SK-N-SH treated with all-trans-retinoic acid at 6 μM for 48 hours (cell line): ENCODE measurements around the gene TTC39A.

Experiments
- ARNTL ChIP-seq: fragments of 450-650 bp; formaldehyde crosslinking; IDR thresholded peaks from 2 replicates; pipeline ENCODE4 v1.5.0; 2020; ENCODE audit warnings: low read depth, mild to moderate bottlenecking, moderate library complexity, borderline replicate concordance
- CREB5 ChIP-seq: fragments of 250-450 bp; sonication (Bioruptor Pico); IDR thresholded peaks from 2 replicates; pipeline ENCODE4 v1.5.1; 2020; ENCODE audit warnings: low read depth, mild to moderate bottlenecking, moderate library complexity
- CSRNP3 ChIP-seq: fragments of 250-450 bp; sonication (Bioruptor Pico); IDR thresholded peaks from 2 replicates; pipeline ENCODE4 v1.5.1; 2021; ENCODE audit warnings: mild to moderate bottlenecking, moderate library complexity
- ESRRG ChIP-seq: fragments of 250-450 bp; sonication (Bioruptor Pico); IDR thresholded peaks from 2 replicates; pipeline ENCODE4 v1.6.1; 2021; ENCODE audit warnings: mild to moderate bottlenecking
- PATZ1 ChIP-seq: fragments of 250-450 bp; sonication (Bioruptor Pico); IDR thresholded peaks from 2 replicates; pipeline ENCODE4 v1.8.0; 2020; ENCODE audit warnings: mild to moderate bottlenecking, moderate library complexity, borderline replicate concordance
- RARB ChIP-seq: fragments of 250-450 bp; sonication (Bioruptor Pico); IDR thresholded peaks from 2 replicates; pipeline ENCODE4 v1.8.0; 2021; ENCODE audit warnings: mild to moderate bottlenecking, moderate library complexity
- SNAI2 ChIP-seq: fragments of 250-450 bp; sonication (Bioruptor Pico); IDR thresholded peaks from 2 replicates; pipeline ENCODE4 v1.5.0; 2020; ENCODE audit warnings: mild to moderate bottlenecking, moderate library complexity
- TOX ChIP-seq: fragments of 250-450 bp; sonication (Bioruptor Pico); IDR thresholded peaks from 2 replicates; pipeline ENCODE4 v1.8.0; 2021; ENCODE audit warnings: mild to moderate bottlenecking, moderate library complexity, borderline replicate concordance
- TSHZ2 ChIP-seq: fragments of 250-450 bp; sonication (Bioruptor Pico); IDR thresholded peaks from 2 replicates; pipeline ENCODE4 v1.5.0; 2020; ENCODE audit warnings: mild to moderate bottlenecking, moderate library complexity
- ZFP30 ChIP-seq: fragments of 450-650 bp; formaldehyde crosslinking; IDR thresholded peaks from 2 replicates; pipeline ENCODE4 v1.5.0; 2022; ENCODE audit warnings: mild to moderate bottlenecking, moderate library complexity

GRCh38 chr1:51290489-51290847 lies 39.9 kb downstream of the TTC39A start:
- TF ChIP-seq ZFP30 (no peak), RARB (no peak), CREB5 (CRISPR knock-in tag) (no peak), TSHZ2 (CRISPR knock-in tag) (no peak), PATZ1 (no peak), SNAI2 (CRISPR knock-in tag) (no peak), TOX (no peak), CSRNP3 (no peak), ARNTL (CRISPR knock-in tag) (no peak), ESRRG (CRISPR knock-in tag) (no peak)
